RCC 7860 (cell line): ENCODE measurements around the gene GPR89A.
"Not testable (repeated sequence)": the region's sequence is repeated elsewhere in the genome, so short reads cannot be mapped to it uniquely, and the experiment has no call there.

Experiments
- DNase-seq: peaks from one replicate; pipeline ENCODE4 v3.0.0-alpha.2; 2015; ENCODE audit warnings: low spot score
- FAIRE-seq: peaks from 2 replicates; lab custom pipeline; 2012; peaks lifted over from hg19 to GRCh38; lab: Jason Lieb, UNC

GPR89A gene

GRCh38 chr1:145607833-145608733 is at the start of gene GPR89A:
GPR89A (plus strand) TSS chr1:145607988; CDS start chr1:145608134, 146 bp downstream.
- FAIRE-seq (peak; percentile 88), DNase-seq (peak; percentile 81)

DNA sequence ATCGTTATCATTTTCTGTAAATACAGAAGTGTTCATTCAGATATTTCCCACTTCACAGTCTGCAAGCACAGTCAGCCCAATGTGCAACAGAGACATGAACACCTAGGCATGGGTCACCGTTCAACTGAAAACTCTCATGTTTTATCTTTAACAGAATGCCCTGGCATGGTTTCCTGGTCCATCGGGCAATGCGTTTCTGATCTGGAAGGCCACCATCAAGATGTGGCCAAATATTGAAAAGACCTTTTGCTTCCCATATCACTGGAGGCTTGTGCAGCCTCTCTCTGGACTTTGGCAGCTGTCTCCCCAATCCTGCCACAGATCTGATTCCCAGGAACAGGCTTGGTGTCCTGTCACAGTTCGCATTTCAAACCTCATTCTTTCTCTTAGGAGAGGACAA is 21.0 kb upstream of the GPR89A start:
- not testable (repeated sequence) for DNase-seq, FAIRE-seq

GRCh38 chr1:145590806-145591205 is 17.0 kb upstream of the GPR89A start:
- DNase-seq = not testable (repeated sequence)

GRCh38 chr1:145592347-145592746 is 15.4 kb upstream of the GPR89A start:
- not testable (repeated sequence) for DNase-seq, FAIRE-seq

More at GRCh38 chr1:145590806-145591205, 17.0 kb upstream of the GPR89A start:
- FAIRE-seq = not testable (repeated sequence)

GRCh38 chr1:145595421-145595820 is 12.4 kb upstream of the GPR89A start:
- not testable (repeated sequence) for FAIRE-seq

GRCh38 chr1:145596236-145596635 is 11.6 kb upstream of the GPR89A start:
- not testable (repeated sequence) for DNase-seq, FAIRE-seq

More at GRCh38 chr1:145595421-145595820, 12.4 kb upstream of the GPR89A start:
- not testable (repeated sequence) for DNase-seq

DNA sequence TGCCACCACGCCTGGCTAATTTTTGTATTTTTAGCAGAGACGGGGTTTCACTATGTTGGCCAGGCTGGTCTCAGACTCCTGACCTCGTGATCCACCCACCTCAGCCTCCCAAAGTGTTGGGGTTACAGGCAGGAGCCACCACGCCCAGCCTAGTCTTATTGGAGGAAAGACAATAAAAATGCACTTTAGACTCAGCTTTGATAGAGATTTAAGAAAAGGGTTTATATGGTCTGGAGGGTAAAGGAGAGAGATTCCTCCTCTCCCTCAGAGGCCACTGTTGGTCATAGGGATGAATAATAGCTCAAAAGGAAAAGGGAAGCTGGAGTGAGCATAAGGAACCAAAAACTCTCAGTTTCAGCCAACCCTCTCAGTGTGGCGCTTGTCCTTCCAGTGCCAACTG is 8.4 kb upstream of the GPR89A start:
- not testable (repeated sequence) for FAIRE-seq, DNase-seq

- DNase-seq = no peak
- FAIRE-seq = no peak
Measured at GRCh38 chr1:145601593-145601992, 6.2 kb upstream of the GPR89A start.

GRCh38 chr1:145606840-145607239 is 948 bp upstream of the GPR89A start:
- not testable (repeated sequence) for FAIRE-seq, DNase-seq

DNA sequence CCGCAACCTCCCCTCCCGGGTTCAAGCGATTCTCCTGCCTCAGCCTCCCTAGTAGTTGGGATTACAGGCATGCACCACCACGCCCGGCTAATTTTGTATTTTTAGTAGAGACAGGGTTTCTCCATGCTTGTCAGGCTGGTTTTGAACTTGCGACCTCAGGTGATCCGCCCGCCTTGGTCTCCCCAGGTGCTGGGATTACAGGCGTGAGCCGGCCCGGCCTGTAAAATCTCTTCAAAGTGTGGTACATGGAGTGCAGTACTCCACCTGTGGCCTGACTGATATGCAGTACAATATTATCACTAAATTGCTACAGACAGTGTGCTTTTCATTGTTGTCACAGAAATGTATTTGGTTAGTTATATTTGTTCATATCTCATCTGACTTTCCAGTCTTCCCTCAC is 499 bp upstream of the GPR89A start:
- not testable (repeated sequence) for FAIRE-seq, DNase-seq

- FAIRE-seq, DNase-seq: not testable (repeated sequence)
Measured at GRCh38 chr1:145610744-145611143, 3.0 kb downstream of the GPR89A start.

DNA sequence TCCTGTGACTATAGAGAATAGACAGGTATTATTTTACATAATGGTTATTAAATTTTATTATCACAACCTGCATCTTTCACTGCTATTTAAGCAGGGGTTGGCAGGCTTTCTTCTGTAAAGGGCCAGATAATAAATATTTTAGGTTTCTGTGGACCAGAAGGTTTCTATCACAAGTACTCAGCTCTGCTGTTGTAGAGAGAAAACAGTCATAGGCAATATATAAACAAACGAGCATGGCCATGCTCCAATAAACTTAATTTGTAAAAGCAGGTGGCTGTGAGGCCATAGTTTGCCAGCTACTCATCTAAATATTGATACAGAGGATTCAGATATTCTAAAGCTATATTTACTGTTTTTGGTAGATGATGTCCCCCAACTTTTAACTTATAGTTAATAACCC is 12.3 kb downstream of the GPR89A start:
- not testable (repeated sequence) for DNase-seq, FAIRE-seq

DNA sequence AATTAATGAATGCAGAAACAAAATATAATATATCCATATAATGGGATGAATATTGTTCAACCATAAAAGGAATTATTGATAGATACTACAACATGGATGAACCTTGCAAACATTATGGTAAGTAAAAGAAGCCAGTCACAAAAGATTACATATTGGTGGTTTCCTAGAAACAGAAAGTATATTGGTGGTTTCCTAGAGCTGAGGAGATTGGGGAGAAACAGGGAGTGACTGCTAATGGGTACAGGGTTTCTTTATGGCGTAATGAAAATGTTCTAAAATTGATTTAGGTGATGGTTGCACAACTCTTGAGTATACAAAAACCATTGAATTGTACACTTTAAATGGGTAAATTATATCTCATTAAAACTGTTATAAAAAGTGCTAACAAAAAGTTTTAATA is 14.4 kb downstream of the GPR89A start:
- not testable (repeated sequence) for FAIRE-seq, DNase-seq

DNA sequence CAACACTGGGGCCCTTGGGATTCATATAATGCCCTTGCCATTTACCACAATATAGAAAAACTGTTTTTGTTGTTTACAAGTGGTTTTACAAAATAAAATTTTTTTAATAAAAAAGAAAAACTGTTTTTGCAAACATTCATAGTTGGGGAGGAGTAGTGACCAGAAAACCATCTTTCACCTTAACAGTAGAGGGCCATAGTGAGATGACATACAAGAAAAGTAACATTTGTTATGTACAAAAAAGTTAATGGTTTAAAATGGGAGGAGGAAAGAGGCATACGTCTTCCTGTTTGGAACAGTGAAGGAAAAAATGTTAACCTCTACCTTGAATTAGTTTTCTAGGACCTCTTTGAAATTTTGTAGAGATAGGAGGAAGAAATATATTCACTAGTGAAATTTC is 28.4 kb downstream of the GPR89A start:
- not testable (repeated sequence) for DNase-seq
- peak; percentile 76 for FAIRE-seq

DNA sequence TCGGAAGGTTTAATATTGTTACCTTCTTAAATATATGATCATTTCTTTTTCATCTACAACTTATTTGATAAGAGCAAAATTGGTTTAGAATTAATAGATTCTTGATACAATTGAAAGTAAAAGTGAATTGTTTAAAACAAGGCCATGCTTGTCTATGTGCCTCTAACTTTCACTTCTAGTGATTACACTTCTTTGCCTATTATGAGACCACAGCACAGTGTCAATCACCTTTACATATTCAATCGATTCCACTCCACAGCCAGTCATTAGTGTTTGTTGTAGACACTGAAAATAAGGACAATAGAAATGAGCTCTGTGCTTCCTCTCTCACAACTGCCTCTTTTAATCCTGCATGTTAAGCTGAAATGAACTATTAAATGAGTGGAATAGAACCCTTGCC is 34.1 kb downstream of the GPR89A start:
- not testable (repeated sequence) for FAIRE-seq

DNA sequence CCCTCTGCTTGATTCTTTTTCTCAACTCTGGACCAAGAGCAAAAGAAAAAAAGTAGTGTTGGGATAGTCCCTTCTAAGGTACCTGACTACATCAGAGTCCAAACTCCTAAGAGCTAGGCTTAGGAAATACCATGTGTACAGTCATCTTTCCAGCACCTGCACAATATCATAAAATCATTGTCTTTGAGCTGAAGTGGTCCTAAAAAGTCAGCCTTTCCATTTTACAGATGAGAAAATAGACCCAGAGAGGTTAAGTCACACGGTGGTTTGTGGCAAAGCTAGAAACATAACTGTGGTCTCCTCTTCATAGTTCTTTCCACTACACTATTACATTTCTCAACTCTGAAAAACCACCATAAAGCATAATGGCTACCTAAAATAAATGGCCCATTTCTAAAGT is 36.2 kb downstream of the GPR89A start:
- DNase-seq, FAIRE-seq: not testable (repeated sequence)

More for the DNA sequence above, 34.1 kb downstream of the GPR89A start:
- not testable (repeated sequence) for DNase-seq

DNA sequence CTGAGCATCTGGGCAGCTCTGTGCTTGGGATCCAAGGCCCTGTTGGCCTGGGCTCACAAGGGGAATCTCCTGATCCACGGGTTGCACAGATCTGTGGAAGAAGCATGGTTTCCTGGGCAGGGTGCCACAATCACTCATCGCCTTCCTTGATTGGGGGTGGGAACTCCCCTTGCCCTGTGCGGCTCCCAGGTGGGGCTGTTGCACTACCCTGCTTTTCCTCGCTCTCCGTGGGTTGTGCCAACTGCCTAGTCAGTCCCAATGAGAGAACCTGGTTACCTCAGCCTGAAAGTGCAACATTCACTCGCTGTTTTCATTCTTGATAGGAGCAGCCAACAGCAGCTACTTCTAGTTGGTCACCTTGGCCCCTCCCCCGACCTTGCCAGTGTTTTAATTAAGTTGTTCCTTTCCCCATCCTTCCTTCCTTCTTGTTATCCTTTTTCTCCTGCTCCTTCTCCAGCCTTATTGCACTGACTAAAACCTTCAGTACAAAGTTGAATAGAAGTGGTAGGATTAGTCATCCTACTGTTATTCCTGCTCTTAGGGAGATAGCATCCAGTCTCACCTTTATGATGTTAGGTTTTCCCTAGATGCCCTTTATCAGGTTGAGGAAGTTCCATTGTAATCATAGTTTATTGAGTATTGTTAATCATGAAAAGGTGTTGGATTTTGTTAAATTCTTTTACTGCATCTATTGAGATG is 48.6 kb downstream of the GPR89A start:
- not testable (repeated sequence) for FAIRE-seq

GRCh38 chr1:145662502-145662901 is 54.7 kb downstream of the GPR89A start:
- peak; percentile 94 for FAIRE-seq
- DNase-seq = peak; percentile 4

More for the DNA sequence above, 48.6 kb downstream of the GPR89A start:
- not testable (repeated sequence) for DNase-seq

DNA sequence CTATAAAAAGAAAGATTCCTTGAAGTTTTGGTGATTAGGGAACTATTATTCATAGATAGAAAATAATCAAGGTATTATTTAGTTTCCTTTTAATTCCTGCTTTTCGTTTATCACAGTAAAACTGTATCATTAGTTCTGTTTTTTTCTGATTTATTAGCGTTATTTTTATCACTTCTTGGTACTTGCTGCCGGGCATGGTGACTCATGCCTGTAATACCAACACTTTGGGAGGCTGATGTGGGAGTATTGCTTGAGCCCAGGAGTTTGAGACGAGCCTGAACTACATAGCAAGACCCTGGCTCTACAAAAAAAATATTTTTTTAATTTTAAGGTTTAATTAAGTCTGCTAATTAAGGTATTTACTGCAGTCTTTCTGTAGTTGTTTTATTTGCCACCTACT is 57.2 kb downstream of the GPR89A start:
- FAIRE-seq = peak; percentile 50

GRCh38 chr1:145670995-145671745 is 63.4 kb downstream of the GPR89A start:
- DNase-seq, FAIRE-seq: not testable (repeated sequence)

More for the DNA sequence above, 57.2 kb downstream of the GPR89A start:
- DNase-seq = not testable (repeated sequence)
